Activated gamma-delta T cell treated with Interleukin-2 at 50 U/mL for 16 hours (primary cell): Measurements from ENCODE around the gene MICALL2.

Experiments
- DNase-seq: peaks from one replicate; pipeline ENCODE4 v3.0.0-alpha.2; 2020

MICALL2 gene

DNA sequence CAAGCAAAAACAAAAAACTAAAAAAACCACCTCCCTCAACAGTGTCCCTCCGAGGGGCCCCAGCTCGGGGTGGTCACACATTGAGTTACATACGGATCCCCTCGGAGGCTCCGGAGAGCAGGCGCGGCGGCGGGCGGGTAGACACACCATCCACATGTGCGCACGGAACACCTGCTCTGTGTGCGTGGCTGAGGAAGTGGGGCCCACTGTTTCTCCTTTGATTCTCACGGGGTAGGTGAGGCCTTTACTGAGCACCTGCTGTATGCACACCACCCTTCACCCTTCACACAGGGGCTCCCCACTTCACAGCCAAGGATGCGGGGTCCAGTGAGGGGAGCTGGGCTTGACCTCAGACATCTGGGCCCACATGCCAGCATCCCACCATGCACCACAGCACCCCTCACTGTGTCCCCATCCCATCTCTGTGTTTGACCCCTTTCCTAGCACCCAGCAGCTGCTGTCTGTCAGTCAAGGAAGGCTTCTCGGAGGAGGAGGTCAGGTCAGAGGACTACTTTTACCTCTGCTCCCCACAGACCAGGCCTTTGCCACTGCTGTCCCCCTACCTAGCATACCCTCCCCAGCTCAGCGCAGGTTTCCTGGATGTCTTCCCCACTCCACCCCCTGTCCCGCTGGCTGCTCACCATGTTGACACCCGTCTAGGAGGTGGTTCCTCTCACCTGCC, 71.1 kb downstream of the MICALL2 start:
- no peak for DNase-seq

DNA sequence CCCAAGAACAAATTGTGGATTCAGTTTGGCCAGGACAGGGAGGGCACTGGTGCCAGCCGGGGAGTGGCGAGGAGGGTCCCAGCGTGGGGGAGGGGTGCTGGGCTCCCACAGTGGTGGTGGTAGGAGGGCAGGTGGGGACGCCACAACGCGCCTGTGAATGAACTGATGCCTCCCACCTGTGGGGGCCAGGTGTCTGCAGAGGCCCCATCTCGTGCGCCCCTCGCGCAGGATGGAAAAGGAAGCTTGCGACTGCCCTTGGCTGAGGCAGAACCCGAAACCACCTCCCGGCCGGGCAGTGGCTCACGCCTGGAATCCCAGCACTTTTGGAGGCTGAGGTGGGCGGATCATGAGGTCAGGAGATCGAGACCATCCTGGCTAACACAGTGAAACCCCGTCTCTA, 72.0 kb downstream of the MICALL2 start:
- DNase-seq: no peak

DNA sequence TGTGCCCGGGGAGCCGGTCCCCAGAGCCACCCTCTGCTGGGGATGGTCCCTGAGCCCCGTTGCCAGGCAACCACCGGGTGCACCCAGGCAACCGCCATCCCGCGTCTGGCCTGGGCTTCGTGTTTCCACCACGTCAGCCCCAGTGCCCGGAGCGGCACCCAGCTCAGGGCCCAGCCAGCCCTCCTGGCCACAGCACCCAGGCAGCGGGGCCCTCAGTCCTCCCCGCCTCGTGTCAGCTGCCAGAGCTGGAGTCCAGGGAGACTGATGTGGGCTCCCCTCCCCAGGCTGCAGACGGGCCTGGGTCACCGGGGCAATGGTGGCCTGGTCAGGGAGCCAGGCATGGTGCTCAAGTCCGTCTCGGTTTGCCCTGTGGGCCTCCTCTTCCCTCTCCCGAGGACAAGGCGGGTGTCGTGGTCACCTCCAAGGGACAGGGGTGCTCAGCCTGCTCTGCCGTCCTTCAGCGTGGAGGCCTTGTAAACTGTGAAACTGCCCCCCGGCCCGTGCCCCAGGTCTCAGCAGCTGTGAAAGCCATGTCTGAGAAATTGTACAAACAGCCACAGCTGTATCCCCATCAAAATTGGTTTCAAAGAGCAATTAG, 72.5 kb downstream of the MICALL2 start:
- DNase-seq: no peak

DNA sequence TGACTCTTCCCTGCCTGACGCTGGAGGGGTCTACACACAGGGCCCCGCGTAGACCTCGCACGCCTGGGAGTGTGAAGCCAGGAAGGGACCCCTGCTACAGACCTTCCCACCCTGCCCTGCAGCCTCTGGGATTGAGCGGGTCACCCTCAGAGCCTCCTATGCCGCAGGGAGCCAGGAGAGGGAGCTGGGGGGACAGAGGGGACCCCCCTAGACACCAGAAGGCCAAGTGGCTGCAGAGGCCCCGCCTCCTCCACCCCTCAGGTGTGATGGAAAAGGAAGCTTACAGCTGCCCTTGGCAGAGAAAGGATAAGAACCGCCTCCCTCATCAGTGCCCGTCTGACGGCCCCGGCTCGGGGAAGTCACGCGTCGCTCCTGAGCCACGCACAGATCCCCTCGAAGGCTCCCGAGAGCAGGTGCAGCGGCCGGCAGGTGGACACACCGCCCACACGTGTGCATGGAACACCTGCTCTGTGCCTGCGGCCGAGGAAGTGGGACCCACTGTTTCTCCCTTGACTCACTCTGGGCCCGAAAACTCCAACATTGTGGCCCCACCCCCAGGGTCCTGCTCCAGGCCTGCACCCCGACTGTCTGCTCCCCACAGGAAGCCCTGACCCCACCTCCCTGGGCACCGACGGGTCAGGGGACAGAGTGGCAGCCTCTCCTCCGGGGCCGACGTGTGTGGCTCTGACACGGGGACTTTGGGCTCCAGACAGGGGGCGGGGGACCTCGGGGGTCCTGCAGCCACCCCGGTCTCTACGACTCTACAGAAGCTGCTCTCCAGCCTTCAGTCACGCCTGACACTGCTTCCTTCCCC, 73.3 kb downstream of the MICALL2 start:
- DNase-seq: no peak

DNA sequence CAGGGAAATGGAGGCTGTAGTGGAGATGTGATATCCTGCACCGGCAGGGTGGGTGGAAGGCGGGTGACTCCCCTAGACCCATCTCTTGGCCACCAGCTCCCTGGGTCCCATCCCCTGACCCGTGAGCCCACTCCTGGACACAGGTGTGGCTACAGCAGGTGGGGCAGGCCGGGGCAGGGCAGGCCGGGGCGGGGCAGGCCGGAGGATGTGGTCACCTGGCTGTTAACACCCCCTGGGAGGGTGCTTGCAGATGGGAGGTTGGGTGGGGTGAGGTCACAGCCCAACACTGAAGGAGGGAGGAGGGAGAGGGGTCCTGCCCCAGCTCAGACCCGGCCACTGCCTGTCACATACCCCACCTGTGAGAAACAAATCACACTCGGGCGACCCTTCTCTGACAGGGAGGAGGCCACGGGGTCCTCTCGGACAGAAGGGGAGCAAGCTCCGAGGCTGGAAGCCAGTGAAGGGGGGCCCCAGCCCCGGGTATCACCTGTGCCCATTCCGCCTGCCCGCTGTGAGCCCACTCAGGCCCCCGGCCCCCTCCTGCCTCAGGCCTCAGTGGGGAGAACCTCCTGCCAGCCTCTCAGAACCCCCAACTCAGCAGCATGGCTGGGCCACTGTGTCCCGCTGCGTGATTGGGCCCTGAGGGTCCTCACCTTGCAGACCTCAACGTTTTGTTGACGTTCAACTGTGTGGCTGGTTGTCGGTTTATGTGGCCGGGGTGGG, 74.0 kb downstream of the MICALL2 start:
- DNase-seq: no peak
